GM12801 (cell line): ENCODE measurements around the gene NELL1.

ENCODE experiments used
- TF ChIP-seq, protein P1 (sequence below): IDR thresholded peaks from one replicate; pipeline ENCODE4 v1.5.1; 2011; ENCODE audit warnings: control low read depth; ENCODE audit not compliant: insufficient read length; ENCODE audit errors: extremely low read depth

The NELL1 gene

DNA sequence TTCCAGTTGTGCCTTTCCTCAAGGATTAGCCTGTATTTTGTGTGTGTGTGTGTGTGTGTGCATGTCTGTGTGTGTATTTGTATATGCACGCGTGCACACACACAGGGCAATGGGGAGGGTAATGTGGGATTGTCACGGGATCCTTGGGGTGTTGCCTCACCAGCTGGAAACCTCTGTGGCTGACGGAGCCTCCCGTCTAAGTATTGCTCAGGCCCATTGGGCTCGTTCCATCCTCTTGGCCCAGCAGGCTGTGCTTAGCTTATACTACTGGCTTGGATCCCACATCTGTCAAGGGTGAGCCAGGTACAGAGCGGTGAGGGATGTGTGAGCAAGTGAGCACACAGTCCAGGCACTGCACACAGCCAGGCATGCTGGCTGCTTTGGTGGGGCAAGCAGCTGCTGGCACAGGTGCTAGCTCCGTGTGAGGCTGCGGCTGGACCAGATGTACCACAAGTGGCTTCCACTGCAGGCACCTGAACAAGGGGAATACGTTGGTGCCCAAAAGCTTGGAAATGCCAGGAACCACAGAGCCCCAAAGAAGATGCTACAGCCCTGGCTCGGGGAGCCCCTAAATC is 462.8 kb downstream of the NELL1 start:
- TF ChIP-seq, protein P1, sequence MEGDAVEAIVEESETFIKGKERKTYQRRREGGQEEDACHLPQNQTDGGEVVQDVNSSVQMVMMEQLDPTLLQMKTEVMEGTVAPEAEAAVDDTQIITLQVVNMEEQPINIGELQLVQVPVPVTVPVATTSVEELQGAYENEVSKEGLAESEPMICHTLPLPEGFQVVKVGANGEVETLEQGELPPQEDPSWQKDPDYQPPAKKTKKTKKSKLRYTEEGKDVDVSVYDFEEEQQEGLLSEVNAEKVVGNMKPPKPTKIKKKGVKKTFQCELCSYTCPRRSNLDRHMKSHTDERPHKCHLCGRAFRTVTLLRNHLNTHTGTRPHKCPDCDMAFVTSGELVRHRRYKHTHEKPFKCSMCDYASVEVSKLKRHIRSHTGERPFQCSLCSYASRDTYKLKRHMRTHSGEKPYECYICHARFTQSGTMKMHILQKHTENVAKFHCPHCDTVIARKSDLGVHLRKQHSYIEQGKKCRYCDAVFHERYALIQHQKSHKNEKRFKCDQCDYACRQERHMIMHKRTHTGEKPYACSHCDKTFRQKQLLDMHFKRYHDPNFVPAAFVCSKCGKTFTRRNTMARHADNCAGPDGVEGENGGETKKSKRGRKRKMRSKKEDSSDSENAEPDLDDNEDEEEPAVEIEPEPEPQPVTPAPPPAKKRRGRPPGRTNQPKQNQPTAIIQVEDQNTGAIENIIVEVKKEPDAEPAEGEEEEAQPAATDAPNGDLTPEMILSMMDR = no peak

DNA sequence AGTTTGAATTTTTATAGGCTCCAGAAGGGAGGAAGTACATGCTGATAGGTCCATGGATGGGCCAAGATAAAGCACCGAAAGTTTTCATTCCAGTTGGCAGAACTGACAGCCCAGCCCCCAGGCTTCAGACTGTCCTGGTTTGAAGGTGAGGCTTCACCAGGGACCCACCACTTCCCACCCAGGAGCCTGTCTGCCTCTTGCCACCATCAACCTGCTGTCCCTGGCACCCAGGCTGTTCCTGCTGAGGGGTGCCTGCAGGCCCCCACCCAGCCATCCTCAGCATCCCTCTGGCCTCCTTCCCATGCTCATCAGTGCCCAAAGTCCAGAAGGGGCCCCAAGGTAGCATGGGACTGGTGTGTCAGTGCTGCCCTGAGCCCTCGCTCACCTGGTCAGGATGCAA is 463.9 kb downstream of the NELL1 start:
- TF ChIP-seq, protein P1 = no peak

DNA sequence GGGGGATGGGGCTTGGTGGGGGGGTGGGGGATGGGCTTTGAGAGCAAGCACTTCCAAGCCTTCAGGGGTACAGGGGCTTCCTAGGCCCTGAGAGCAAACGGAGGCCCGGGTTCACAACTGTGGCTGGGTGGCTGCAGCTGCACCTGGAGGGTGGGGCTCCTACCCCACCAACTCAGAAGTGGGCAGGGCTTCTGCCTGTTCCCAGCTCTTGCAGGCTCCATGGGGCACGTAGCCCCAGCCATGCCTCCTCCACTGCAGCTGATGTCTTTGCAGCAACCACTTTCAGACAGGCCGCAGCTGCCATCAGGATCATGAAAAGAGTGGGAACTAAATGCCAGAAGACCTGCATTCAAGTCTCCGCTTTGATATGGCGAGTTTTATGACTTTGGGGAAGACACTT is 464.3 kb downstream of the NELL1 start:
- TF ChIP-seq, protein P1 = no peak

DNA sequence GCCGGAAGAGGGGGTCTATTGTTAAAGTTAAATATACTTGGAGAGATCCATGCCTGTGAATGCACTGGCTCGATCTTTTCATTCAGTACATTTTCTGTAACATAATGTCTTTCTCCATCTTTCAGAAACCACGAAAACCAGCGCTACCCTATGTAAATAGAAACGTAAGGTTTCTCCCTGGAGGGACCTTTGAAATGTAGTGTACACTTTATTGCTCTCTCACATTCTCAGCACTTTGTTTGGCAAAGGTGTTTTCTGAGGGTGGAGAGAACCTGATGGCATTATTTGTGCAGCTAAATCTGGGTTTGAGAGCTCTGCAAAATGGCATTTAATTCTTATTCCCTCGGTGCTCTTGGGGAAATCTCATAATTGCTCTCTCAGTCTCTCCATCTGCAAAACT is 468.4 kb downstream of the NELL1 start:
- TF ChIP-seq, protein P1 = no peak

GRCh38 chr11:21142007-21142406 is 472.6 kb downstream of the NELL1 start:
- TF ChIP-seq, protein P1 = no peak

- TF ChIP-seq, protein P1 = no peak
Measured at GRCh38 chr11:21144531-21144930, 475.1 kb downstream of the NELL1 start.

GRCh38 chr11:21148376-21148775 is 479.0 kb downstream of the NELL1 start:
- TF ChIP-seq, protein P1 = no peak
